Amniotic stem cell (primary cell): ENCODE measurements around the gene ATP12A.

Source experiments
- DNase-seq: peaks from one replicate; lab custom pipeline; 2025; lab: John Stamatoyannopoulos, UW

The ATP12A gene

GRCh38 chr13:24688111-24688510 lies 7.9 kb downstream of the ATP12A start:
- DNase-seq, result no peak

GRCh38 chr13:24688950-24689349 lies 8.7 kb downstream of the ATP12A start:
- no peak for DNase-seq

GRCh38 chr13:24691381-24691780 lies 11.2 kb downstream of the ATP12A start:
- DNase-seq, result no peak

- no peak for DNase-seq
Observed at GRCh38 chr13:24692561-24692960, 12.4 kb downstream of the ATP12A start.

GRCh38 chr13:24693862-24694471 lies 13.8 kb downstream of the ATP12A start:
- DNase-seq, result peak; percentile 2

GRCh38 chr13:24694907-24695306 lies 14.7 kb downstream of the ATP12A start:
- no peak for DNase-seq

- DNase-seq, result no peak
Observed at GRCh38 chr13:24698686-24699085, 18.5 kb downstream of the ATP12A start.

- DNase-seq, result no peak
Observed at GRCh38 chr13:24699541-24699940, 19.3 kb downstream of the ATP12A start.

- no peak for DNase-seq
Observed at GRCh38 chr13:24700539-24700938, 20.3 kb downstream of the ATP12A start.

- DNase-seq, result no peak
Observed at GRCh38 chr13:24706886-24707585, 26.8 kb downstream of the ATP12A start.

- no peak for DNase-seq
Observed at GRCh38 chr13:24709186-24709913, 29.1 kb downstream of the ATP12A start.

GRCh38 chr13:24713022-24713421 lies 32.8 kb downstream of the ATP12A start:
- DNase-seq, result no peak

- DNase-seq, result no peak
Observed at GRCh38 chr13:24716011-24716410, 35.8 kb downstream of the ATP12A start.

- DNase-seq, result no peak
Observed at GRCh38 chr13:24716446-24716845, 36.2 kb downstream of the ATP12A start.

- DNase-seq, result no peak
Observed at GRCh38 chr13:24717217-24717616, 37.0 kb downstream of the ATP12A start.

GRCh38 chr13:24718192-24718965 lies 38.2 kb downstream of the ATP12A start:
- no peak for DNase-seq

- DNase-seq, result no peak
Observed at GRCh38 chr13:24719139-24719538, 38.9 kb downstream of the ATP12A start.

- no peak for DNase-seq
Observed at GRCh38 chr13:24723206-24723605, 43.0 kb downstream of the ATP12A start.

- no peak for DNase-seq
Observed at GRCh38 chr13:24724714-24725113, 44.5 kb downstream of the ATP12A start.

GRCh38 chr13:24725379-24725778 lies 45.2 kb downstream of the ATP12A start:
- DNase-seq, result no peak

GRCh38 chr13:24727731-24728601 lies 47.8 kb downstream of the ATP12A start:
- DNase-seq, result peak; percentile 79
